BLaER1 (cell line): Measurements from ENCODE around the gene NUBP2.
A peak's percentile ranks its signal among the peaks of the same experiment; 100 is the strongest.

ENCODE experiments used
- H3K27ac ChIP-seq: shearing (Covaris generic); formaldehyde crosslinking; 2 replicates; pipeline ENCODE4 v1.8.1; 2022
- H3K27me3 ChIP-seq: shearing (Covaris generic); formaldehyde crosslinking; 2 replicates; pipeline ENCODE4 v1.8.1; 2022
- H3K36me3 ChIP-seq: shearing (Covaris generic); formaldehyde crosslinking; 2 replicates; pipeline ENCODE4 v1.8.1; 2022
- H3K4me1 ChIP-seq: shearing (Covaris generic); formaldehyde crosslinking; 2 replicates; pipeline ENCODE4 v1.8.1; 2022
- H3K4me2 ChIP-seq: shearing (Covaris generic); formaldehyde crosslinking; 2 replicates; pipeline ENCODE4 v1.8.1; 2022
- H3K4me3 ChIP-seq: shearing (Covaris generic); formaldehyde crosslinking; 2 replicates; pipeline ENCODE4 v1.8.1; 2022
- H3K9ac ChIP-seq: shearing (Covaris generic); formaldehyde crosslinking; 2 replicates; pipeline ENCODE4 v1.8.1; 2022
- H3K9me3 ChIP-seq: shearing (Covaris generic); formaldehyde crosslinking; 2 replicates; pipeline ENCODE4 v1.8.1; 2022
- H4K20me1 ChIP-seq: shearing (Covaris generic); formaldehyde crosslinking; 2 replicates; pipeline ENCODE4 v1.8.1; 2022
- Cebpa-rat ChIP-seq: shearing (Covaris generic); IDR thresholded peaks from 2 replicates; pipeline ENCODE4 v1.8.1; 2022

Gene NUBP2

DNA sequence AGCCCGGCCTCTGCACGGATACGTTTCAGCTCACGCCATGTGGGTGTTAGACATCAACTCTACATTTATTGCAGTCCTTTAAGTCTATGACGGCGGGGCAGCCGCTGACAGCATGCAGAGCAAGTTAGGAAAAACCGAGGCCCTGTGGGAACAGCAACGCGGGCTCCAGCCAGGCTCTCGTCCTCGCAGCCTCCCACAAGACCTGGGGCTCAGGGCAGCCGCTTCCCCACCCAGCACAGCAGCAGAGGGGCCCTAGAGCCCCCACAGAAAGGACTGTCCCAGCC is 6.1 kb upstream of the NUBP2 start:
- Histone ChIP-seq H3K4me1 (peaks cover 47% of the 10 kb centered on the region), H3K27me3 (no peaks in the 10 kb centered on the region), H4K20me1 (peaks cover 81% of the 10 kb centered on the region), H3K9ac (0 out of 2 replicates have a peak overlapping the region, but pooled peaks have one; percentile 10), H3K27ac (no peak overlapping the region), H3K9me3 (no peaks in the 10 kb centered on the region), H3K4me2 (peak overlapping the region; percentile 7; the same call in 1 of the 2 replicates), H3K36me3 (peaks cover 66% of the 10 kb centered on the region), H3K4me3 (no peak overlapping the region)
- TF ChIP-seq Cebpa-rat: no peak

DNA sequence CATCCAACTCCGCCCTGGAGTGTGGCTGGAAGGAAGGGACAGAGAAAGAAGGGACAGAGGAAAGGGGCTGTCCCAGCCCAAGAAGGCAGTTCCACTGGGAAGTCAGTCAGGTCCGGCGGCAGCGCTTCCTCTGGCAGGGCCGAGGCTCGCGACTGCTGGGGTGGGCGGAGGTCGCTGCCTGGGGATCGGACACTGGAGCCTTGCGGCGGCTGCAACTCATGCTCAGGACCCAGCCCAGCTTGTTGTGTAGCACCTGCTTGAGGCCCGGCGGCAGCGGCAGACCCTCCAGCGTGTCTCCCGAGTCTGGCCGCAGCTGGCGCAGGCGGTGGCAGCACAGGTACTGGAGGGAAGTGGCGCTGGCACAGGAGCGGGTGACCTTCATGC is 5.8 kb upstream of the NUBP2 start:
- H4K20me1 ChIP-seq: peaks cover 85% of the 10 kb centered on the region
- H3K4me2 ChIP-seq: peak overlapping the region; percentile 7; the same call in 1 of the 2 replicates
- H3K4me3 ChIP-seq: no peak overlapping the region
- H3K36me3 ChIP-seq: peaks cover 66% of the 10 kb centered on the region
- 0 out of 2 replicates have a peak overlapping the region, but pooled peaks have one; percentile 10 for H3K9ac ChIP-seq
- TF ChIP-seq Cebpa-rat: no peak
- peaks cover 49% of the 10 kb centered on the region for H3K4me1 ChIP-seq
- no peaks in the 10 kb centered on the region for H3K27me3 ChIP-seq
- no peak overlapping the region for H3K27ac ChIP-seq
- no peaks in the 10 kb centered on the region for H3K9me3 ChIP-seq

DNA sequence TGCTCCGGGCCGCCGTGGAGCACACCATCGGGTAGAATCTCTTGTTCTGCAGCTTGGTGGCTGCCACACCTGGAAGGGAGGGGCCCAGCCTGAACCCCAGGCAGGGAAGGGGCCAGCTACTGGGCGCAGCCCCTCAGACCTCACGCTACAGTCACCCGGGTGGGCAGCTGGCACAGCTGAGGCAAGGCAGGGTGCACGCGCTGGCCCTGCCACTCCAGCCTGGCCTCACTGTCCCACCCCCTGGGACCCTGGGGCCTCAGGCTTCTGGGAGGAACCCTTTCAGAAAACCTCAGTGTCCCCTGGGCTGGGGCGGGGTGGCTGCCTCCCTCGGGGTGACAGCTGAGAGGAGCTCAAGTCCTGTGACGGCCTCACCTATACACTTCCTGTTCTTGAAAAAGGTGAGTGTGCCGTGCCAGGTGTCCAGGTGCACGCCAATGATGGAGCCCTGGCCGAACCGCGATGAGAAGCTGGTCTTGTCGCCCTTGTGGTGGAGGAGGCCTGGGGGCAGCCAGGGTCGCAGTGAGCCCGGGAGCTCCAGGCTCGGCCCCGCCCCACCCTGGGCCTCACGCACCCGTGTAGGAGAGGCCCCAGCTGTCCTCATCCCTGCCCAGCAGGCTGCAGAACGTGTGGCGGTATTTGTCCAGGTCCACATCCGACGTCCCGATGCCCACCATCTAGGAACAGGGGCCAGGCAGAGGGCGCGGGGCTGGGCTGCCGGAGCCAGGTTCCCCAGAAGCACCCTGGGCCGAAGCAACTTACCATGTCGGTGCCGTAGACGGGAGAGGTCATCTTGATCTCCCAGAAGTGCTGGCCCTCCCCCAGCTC is 5.2 kb upstream of the NUBP2 start:
- Histone ChIP-seq H3K27ac (no peak overlapping the region), H3K4me2 (no peak overlapping the region), H3K27me3 (no peaks in the 10 kb centered on the region), H3K4me3 (no peak overlapping the region), H3K9ac (0 out of 2 replicates have a peak overlapping the region, but pooled peaks have one; percentile 15), H3K9me3 (no peaks in the 10 kb centered on the region), H4K20me1 (peaks cover 88% of the 10 kb centered on the region), H3K36me3 (peaks cover 66% of the 10 kb centered on the region), H3K4me1 (peaks cover 49% of the 10 kb centered on the region)
- TF ChIP-seq Cebpa-rat: no peak

DNA sequence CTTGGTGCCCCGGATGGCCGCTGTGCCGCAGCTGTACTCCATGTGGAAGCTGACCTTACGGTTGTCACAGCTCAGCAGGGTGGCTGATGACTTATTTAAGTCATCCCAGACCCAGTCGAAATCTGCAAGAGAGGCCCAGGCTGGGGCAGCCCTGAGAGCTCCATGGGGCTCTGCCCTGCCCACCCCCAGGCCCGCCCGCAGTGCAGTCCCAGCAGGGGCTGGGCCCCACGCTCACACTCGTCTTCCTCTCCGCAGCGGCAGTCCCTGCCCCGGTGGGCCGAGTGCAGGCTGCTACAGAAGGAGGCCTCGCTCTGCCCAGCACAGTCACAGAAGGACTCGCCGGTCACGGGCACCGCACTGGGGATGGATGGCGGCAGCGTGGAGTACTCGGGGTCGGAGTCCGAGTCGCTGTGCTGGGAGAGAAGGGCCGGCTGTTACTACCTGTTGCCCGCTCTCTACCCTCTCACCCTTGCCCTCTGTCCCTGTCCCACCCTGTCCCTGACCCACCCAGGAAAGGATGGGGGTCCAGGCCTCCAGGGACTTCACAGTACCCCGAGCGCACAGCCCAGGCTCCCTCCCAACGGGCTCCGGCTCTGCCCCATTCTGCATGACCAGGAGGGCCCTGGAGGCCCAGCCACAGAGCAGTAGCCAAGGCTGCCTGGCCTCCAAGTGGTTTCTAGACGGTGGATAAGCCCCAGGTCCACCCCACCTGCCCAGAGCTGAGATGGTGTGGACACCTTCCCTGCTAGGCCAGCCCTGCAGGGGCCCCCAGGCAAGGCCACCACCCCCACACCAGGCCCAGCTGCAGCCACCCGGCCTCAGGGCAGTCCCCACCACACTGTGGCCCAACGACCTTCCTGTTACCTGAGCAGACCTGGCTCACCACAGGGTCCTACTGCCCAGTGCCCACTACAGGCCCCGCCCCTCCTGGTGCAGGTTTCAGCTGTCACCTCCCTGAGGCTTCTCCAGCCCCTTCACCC is 4.3 kb upstream of the NUBP2 start:
- TF ChIP-seq Cebpa-rat: no peak
- H3K27me3 ChIP-seq: no peaks in the 10 kb centered on the region
- H3K4me1 ChIP-seq: peaks cover 50% of the 10 kb centered on the region
- no peak overlapping the region for H3K27ac ChIP-seq
- no peaks in the 10 kb centered on the region for H3K9me3 ChIP-seq
- peaks cover 94% of the 10 kb centered on the region for H4K20me1 ChIP-seq
- no peak overlapping the region for H3K4me2 ChIP-seq
- peak overlapping the region; percentile 15; the same call in 1 of the 2 replicates for H3K9ac ChIP-seq
- no peak overlapping the region for H3K4me3 ChIP-seq
- H3K36me3 ChIP-seq: peaks cover 66% of the 10 kb centered on the region

DNA sequence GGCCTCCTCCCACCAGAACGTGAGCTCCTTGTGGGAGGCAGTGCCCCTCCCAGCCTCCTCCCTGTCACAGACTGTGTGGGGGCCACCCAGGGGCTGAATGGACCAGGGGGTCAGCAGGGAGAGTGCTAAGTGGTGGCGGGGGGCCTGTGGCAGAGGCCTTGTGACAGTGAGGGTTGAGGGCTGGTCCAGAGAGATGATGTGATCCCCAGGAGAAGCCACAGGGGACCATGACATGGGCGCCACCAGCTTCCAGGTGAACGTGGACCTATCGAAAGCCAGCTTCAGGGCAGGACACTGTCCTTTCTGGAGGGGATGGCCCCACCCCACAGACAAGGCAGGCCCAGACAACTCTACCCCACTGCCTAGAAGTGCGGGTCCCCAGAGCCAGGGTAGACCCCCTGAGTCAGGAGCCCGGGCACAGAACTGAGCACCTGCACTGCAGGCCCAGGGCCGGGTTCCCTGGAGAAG is 3.5 kb upstream of the NUBP2 start:
- H3K27ac ChIP-seq: no peak overlapping the region
- H4K20me1 ChIP-seq: peaks cover 94% of the 10 kb centered on the region
- 0 out of 2 replicates have a peak overlapping the region, but pooled peaks have one; percentile 10 for H3K9ac ChIP-seq
- H3K36me3 ChIP-seq: peaks cover 66% of the 10 kb centered on the region
- no peak for TF ChIP-seq Cebpa-rat
- no peaks in the 10 kb centered on the region for H3K9me3 ChIP-seq
- H3K4me3 ChIP-seq: no peak overlapping the region
- H3K4me1 ChIP-seq: peaks cover 53% of the 10 kb centered on the region
- no peaks in the 10 kb centered on the region for H3K27me3 ChIP-seq
- no peak overlapping the region for H3K4me2 ChIP-seq

DNA sequence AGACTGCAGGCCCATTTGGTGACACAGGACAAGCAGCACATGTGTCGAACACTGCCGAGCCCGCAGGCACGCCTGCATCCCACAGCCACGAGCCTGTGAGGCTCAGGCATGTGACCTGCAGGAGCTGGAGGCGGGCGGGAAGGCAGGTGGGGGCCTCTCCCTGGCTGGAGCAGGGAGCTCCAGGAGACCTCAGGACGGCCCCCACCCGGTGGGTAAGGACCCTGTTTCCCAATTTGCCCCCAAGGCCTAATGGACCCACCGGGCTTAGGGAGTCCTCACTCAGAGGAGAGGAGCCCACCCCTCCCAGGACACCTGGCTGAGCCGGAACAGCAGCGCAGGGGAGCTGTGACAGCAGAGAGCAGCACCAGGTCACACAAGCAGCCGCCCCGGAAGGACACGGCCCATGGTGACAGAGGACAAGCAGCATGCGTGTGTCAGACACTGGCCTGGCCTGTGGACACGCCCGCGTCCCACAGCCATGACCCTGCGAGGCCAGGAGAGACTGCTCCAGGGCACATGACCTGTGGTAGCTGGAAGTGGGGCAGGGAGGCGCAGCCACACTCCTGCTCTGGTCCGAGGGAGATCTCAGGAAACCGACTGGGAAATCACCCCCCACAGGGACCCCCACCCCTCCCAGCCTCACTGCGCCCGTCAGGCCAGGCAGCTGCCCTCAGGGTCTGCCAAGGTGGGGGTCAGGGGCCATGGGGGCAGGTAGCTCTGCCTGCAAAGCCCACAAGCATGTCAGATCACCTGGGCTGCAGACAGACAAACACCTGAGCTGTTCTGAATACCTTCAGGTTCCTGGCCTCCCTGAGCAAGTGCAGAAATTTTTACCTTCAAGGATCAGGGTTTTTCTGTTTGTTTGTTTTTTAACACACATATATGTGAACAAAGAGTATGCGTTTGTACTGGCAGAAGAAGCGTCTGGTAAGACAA is 2.8 kb upstream of the NUBP2 start:
- H4K20me1 ChIP-seq: peaks cover 94% of the 10 kb centered on the region
- no peak overlapping the region for H3K4me2 ChIP-seq
- H3K9me3 ChIP-seq: no peaks in the 10 kb centered on the region
- TF ChIP-seq Cebpa-rat: no peak
- H3K27me3 ChIP-seq: no peaks in the 10 kb centered on the region
- no peak overlapping the region for H3K27ac ChIP-seq
- H3K4me3 ChIP-seq: no peak overlapping the region
- peaks cover 66% of the 10 kb centered on the region for H3K36me3 ChIP-seq
- H3K4me1 ChIP-seq: peaks cover 52% of the 10 kb centered on the region
- H3K9ac ChIP-seq: no peak overlapping the region

DNA sequence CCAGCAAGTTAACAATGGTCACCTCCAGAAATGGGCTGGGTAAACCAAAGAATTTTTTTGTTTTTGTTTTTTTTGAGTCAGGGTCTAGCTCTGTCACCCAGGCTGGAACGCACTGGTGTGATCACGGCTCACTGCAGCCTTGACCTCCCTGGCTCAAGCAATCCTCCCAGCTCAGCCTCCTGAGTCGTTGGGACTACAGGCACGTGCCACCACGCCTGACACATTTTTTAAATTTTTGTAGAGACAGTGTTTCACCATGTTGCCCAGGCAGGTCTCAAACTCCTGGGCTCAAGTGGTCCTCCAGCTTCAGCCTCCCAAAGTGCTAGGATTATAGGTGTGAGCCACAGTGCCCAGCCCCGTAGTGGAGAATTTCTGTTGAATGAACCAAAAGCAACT is 2.1 kb upstream of the NUBP2 start:
- 0 out of 2 replicates have a peak overlapping the region, but pooled peaks have one; percentile 94 for H3K9ac ChIP-seq
- peak overlapping the region; percentile 97; the same call in 1 of the 2 replicates for H3K4me2 ChIP-seq
- H3K4me3 ChIP-seq: peak overlapping the region; percentile 97; the same call in 1 of the 2 replicates
- no peak overlapping the region for H3K27ac ChIP-seq
- TF ChIP-seq Cebpa-rat: no peak
- H3K4me1 ChIP-seq: peaks cover 45% of the 10 kb centered on the region
- no peaks in the 10 kb centered on the region for H3K9me3 ChIP-seq
- H3K27me3 ChIP-seq: no peaks in the 10 kb centered on the region
- peaks cover 94% of the 10 kb centered on the region for H4K20me1 ChIP-seq
- peaks cover 66% of the 10 kb centered on the region for H3K36me3 ChIP-seq

DNA sequence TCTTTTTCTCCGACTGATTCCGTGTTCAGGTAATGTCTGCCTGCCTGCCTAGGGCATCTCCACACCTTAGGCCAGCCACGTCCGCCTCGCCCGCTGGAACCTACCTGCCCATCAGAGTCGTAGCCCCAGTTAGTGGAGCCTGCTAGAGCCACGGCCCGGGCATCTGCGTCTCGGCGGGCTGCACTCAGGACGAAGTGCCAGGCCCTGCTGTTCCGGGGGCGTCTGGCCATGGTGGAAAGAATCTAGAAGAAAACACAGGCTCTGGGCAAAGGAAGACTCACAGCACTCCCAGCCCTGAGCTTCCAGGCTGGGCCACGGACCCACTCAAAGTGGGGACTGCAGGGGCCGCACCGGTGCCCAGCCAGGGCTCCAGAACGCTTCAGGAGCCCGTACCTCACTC is 1.5 kb upstream of the NUBP2 start:
- Histone ChIP-seq H3K27ac (peak overlapping the region; percentile 87; the same call in 1 of the 2 replicates), H3K9ac (peak overlapping the region; percentile 94), H3K4me1 (peaks cover 40% of the 10 kb centered on the region)

More for the DNA sequence above, 1.5 kb upstream of the NUBP2 start:
- peaks cover 94% of the 10 kb centered on the region for H4K20me1 ChIP-seq
- H3K36me3 ChIP-seq: peaks cover 66% of the 10 kb centered on the region
- peak overlapping the region; percentile 97 for H3K4me2 ChIP-seq
- no peaks in the 10 kb centered on the region for H3K27me3 ChIP-seq
- TF ChIP-seq Cebpa-rat: no peak
- H3K4me3 ChIP-seq: peak overlapping the region; percentile 97
- no peaks in the 10 kb centered on the region for H3K9me3 ChIP-seq
